CD4-positive, alpha-beta T cell (primary cell): Measurements from ENCODE around the gene MTSS2. TPM values are rescaled to one million over a fixed set of nuclear protein-coding genes. Genes with fewer than 3 reads are reported as not detected.

Experiments used
- ATAC-seq: fragments of 200-7000 bp; cut with Tn5 transposase; one replicate; pipeline ENCODE4 v1.10.0; 2022; ENCODE audit warnings: mild to moderate bottlenecking; ENCODE audit not compliant: poor library complexity
- CTCF ChIA-PET: fragments of 350-600 bp; sonication (Branson Sonifier 250); formaldehyde crosslinking; loops from one replicate; lab custom pipeline; 2021; ENCODE audit warnings: antibody characterized with exemption, inconsistent platforms; lab: Charles Lee
- POLR2A ChIA-PET: fragments of 350-600 bp; sonication (Branson Sonifier 250); formaldehyde crosslinking; loops from one replicate; lab custom pipeline; 2021; ENCODE audit warnings: antibody characterized with exemption, inconsistent platforms; lab: Charles Lee
- DNase-seq, 14 experiments: peaks; one replicate each; pipeline ENCODE4 v3.0.0-alpha.2; 2013 to 2020; ENCODE audit warnings: mixed read lengths in 2 of 14
- H3K27ac ChIP-seq, 2 donors: one replicate each; pipeline versions ENCODE4 v1.5.1 to v1.7.0; 2013; ENCODE audit warnings: low read length in 2 of 2, low read depth in 1 of 2, mild to moderate bottlenecking in 1 of 2
- H3K27me3 ChIP-seq, 2 experiments: 1 replicate in 1 of 2; 2 replicates in 1 of 2; pipeline versions ENCODE4 v1.6.1 to v1.7.0; 2013; ENCODE audit warnings: low read length in 2 of 2, control low read depth in 1 of 2, mild to moderate bottlenecking in 1 of 2, moderate library complexity in 1 of 2; ENCODE audit not compliant: insufficient read depth in 2 of 2, control insufficient read depth in 1 of 2
- H3K36me3 ChIP-seq: one replicate; pipeline ENCODE4 v1.6.1; 2013; ENCODE audit warnings: low read length, control low read depth; ENCODE audit not compliant: insufficient read depth
- H3K4me1 ChIP-seq: one replicate; pipeline ENCODE4 v1.6.1; 2013; ENCODE audit warnings: low read length, control low read depth; ENCODE audit not compliant: insufficient read depth
- H3K4me3 ChIP-seq: one replicate; pipeline ENCODE4 v1.5.1; 2013; ENCODE audit warnings: mild to moderate bottlenecking, low read length, moderate library complexity
- H3K9me3 ChIP-seq, 2 experiments: 1 replicate in 1 of 2; 2 replicates in 1 of 2; pipeline versions ENCODE4 v1.6.1 to v1.7.0; 2013; ENCODE audit warnings: low read length in 2 of 2, mild to moderate bottlenecking in 2 of 2, control low read depth in 1 of 2, moderate library complexity in 1 of 2; ENCODE audit not compliant: control insufficient read depth in 1 of 2, insufficient read depth in 1 of 2
- H3K27ac Mint-ChIP-seq: one replicate; pipeline ENCODE4 v1.8.0; 2020; ENCODE audit warnings: mixed read lengths
- H3K27me3 Mint-ChIP-seq: one replicate; pipeline ENCODE4 v1.8.0; 2021; ENCODE audit warnings: mixed read lengths
- H3K36me3 Mint-ChIP-seq: one replicate; pipeline ENCODE4 v1.8.0; 2021; ENCODE audit warnings: low read depth, mixed read lengths
- H3K4me1 Mint-ChIP-seq: one replicate; pipeline ENCODE4 v1.8.0; 2021; ENCODE audit warnings: low read depth, mixed read lengths
- H3K4me3 Mint-ChIP-seq: one replicate; pipeline ENCODE4 v1.8.0; 2020; ENCODE audit warnings: mild to moderate bottlenecking, mixed read lengths
- H3K9me3 Mint-ChIP-seq: one replicate; pipeline ENCODE4 v1.8.0; 2020; ENCODE audit warnings: mixed read lengths
- CTCF ChIP-seq: fragments of 200-600 bp; IDR thresholded peaks from one replicate; pipeline ENCODE4 v1.8.0; 2022; ENCODE audit warnings: antibody characterized with exemption, mild to moderate bottlenecking
- intact Hi-C, 2 experiments: fragments of 100-400 bp; cut with DNase I in 1 of 2; cut with micrococcal nuclease in 1 of 2; formaldehyde crosslinking; loops; one replicate each; pipeline versions ENCODE4 v1.15.1 to v1.9.0; 2023 to 2025; cut with DNase I, micrococcal nuclease
- total RNA-seq, 174 experiments: library from RNA in 2 of 174; stranded (reverse) in 2 of 174; gene quantifications; one replicate each; pipeline ENCODE4 v1.2.3 and lab custom pipeline; 2021 to 2026

MTSS2 gene
- total RNA-seq, 2 experiments from 2014 or later: 15.4 to 16.4 TPM

- Histone ChIP-seq H3K4me1 (peaks cover 4% of the 10 kb centered on the region), H3K4me3 (no peak overlapping the region), H3K27ac (no peak overlapping the region), H3K27me3 (no peaks in the 10 kb centered on the region), H3K9me3 (no peaks in the 10 kb centered on the region), H3K36me3 (no peaks in the 10 kb centered on the region)
- H3K9me3 Mint-ChIP-seq: no peaks in the 10 kb centered on the region
- no peak overlapping the region for H3K27ac Mint-ChIP-seq
- ChIA-PET CTCF (no interaction called here), POLR2A (no interaction called here)
- peaks cover 4% of the 10 kb centered on the region for H3K4me1 Mint-ChIP-seq
- no peaks in the 10 kb centered on the region for H3K27me3 Mint-ChIP-seq
- ATAC-seq (no peak), DNase-seq (no peak)
- intact Hi-C loops: loop anchor here (10.0 kb wide), 2 partner anchors 493 to 1263 kb away; no protein-coding TSS in a partner anchor
- no peak for TF ChIP-seq CTCF
- H3K36me3 Mint-ChIP-seq: no peaks in the 10 kb centered on the region
- H3K4me3 Mint-ChIP-seq: no peak overlapping the region
Measured at GRCh38 chr16:70657956-70658355, 27.9 kb downstream of the MTSS2 start.

GRCh38 chr16:70656712-70657263, 29.1 kb downstream of the MTSS2 start:
- H3K36me3 ChIP-seq: no peaks in the 10 kb centered on the region
- ChIA-PET POLR2A (no interaction called here), CTCF (no interaction called here)
- no peaks in the 10 kb centered on the region for H3K9me3 Mint-ChIP-seq
- TF ChIP-seq CTCF: no peak
- H3K27ac Mint-ChIP-seq: no peak overlapping the region
- H3K4me1 ChIP-seq: peaks cover 4% of the 10 kb centered on the region
- H3K36me3 Mint-ChIP-seq: no peaks in the 10 kb centered on the region
- H3K27me3 Mint-ChIP-seq: no peaks in the 10 kb centered on the region
- no peak overlapping the region for H3K4me3 ChIP-seq
- no peak overlapping the region for H3K27ac ChIP-seq
- intact Hi-C loops: loop anchor here (10.0 kb wide), 2 partner anchors 492 to 1262 kb away; no protein-coding TSS in a partner anchor
- H3K4me1 Mint-ChIP-seq: peaks cover 4% of the 10 kb centered on the region
- no peaks in the 10 kb centered on the region for H3K9me3 ChIP-seq
- H3K27me3 ChIP-seq: no peaks in the 10 kb centered on the region
- no peak overlapping the region for H3K4me3 Mint-ChIP-seq
- DNase-seq (no peak), ATAC-seq (no peak)

GRCh38 chr16:70656065-70656711, 29.7 kb downstream of the MTSS2 start:
- Histone ChIP-seq H3K4me3 (no peak overlapping the region), H3K36me3 (no peaks in the 10 kb centered on the region), H3K9me3 (no peaks in the 10 kb centered on the region), H3K4me1 (peaks cover 4% of the 10 kb centered on the region), H3K27me3 (no peaks in the 10 kb centered on the region), H3K27ac (no peak overlapping the region)
- H3K4me1 Mint-ChIP-seq: peaks cover 4% of the 10 kb centered on the region
- intact Hi-C loops: loop anchor here (10.0 kb wide), 2 partner anchors 491 to 1261 kb away; no protein-coding TSS in a partner anchor
- ATAC-seq (no peak), DNase-seq (no peak)
- no peaks in the 10 kb centered on the region for H3K36me3 Mint-ChIP-seq
- no peak overlapping the region for H3K4me3 Mint-ChIP-seq
- ChIA-PET POLR2A (no interaction called here), CTCF (no interaction called here)
- H3K9me3 Mint-ChIP-seq: no peaks in the 10 kb centered on the region
- no peak overlapping the region for H3K27ac Mint-ChIP-seq
- TF ChIP-seq CTCF: no peak
- no peaks in the 10 kb centered on the region for H3K27me3 Mint-ChIP-seq
